OCI-LY3 (cell line): ENCODE results near the gene SEMA5A.

Source experiments
- H2AFZ ChIP-seq: fragments of 200-600, 300-600 bp; shearing (Covaris generic); 2 replicates; pipeline ENCODE4 v1.6.0; 2014; ENCODE audit warnings: antibody characterized with exemption, low read depth, low read length
- H3K27ac ChIP-seq: fragments of 200-600, 300-600 bp; sonication (generic); 2 replicates; pipeline ENCODE4 v1.5.1; 2014; ENCODE audit warnings: mild to moderate bottlenecking, low read length, moderate library complexity, mixed read lengths
- H3K27me3 ChIP-seq: fragments of 200-600, 300-600 bp; sonication (generic); 2 replicates; pipeline ENCODE4 v1.6.1; 2014; ENCODE audit warnings: low read depth, low read length, mixed read lengths
- H3K36me3 ChIP-seq: fragments of 200-600, 300-600 bp; sonication (generic); replicated peaks from 2 replicates; pipeline ENCODE3; 2014; ENCODE audit warnings: low read depth, low read length, mixed read lengths
- H3K4me1 ChIP-seq: fragments of 300-600, 200-600 bp; sonication (generic); 2 replicates; pipeline ENCODE4 v1.6.1; 2014; ENCODE audit warnings: low read length, mixed read lengths
- H3K4me2 ChIP-seq: fragments of 200-600, 300-600 bp; sonication (generic); 2 replicates; pipeline ENCODE4 v1.6.1; 2014; ENCODE audit warnings: low read length, mixed read lengths
- H3K4me3 ChIP-seq: fragments of 300-600, 200-600 bp; sonication (generic); 2 replicates; pipeline ENCODE4 v1.5.1; 2014; ENCODE audit warnings: antibody characterized with exemption, mild to moderate bottlenecking, low read length, moderate library complexity
- H3K79me2 ChIP-seq: fragments of 300-600, 200-600 bp; shearing (Covaris generic); 2 replicates; pipeline ENCODE4 v1.6.1; 2014; ENCODE audit warnings: mild to moderate bottlenecking, low read length, mixed read lengths
- H3K9ac ChIP-seq: fragments of 300-600, 200-600 bp; shearing (Covaris generic); 2 replicates; pipeline ENCODE4 v1.6.0; 2014; ENCODE audit warnings: mild to moderate bottlenecking, low read length, moderate library complexity
- H3K9me3 ChIP-seq: fragments of 200-600, 300-600 bp; shearing (Covaris generic); 2 replicates; pipeline ENCODE4 v1.6.1; 2014; ENCODE audit warnings: low read length, mixed read lengths; ENCODE audit not compliant: insufficient read depth
- H4K20me1 ChIP-seq: fragments of 200-600, 300-600 bp; sonication (generic); 2 replicates; pipeline ENCODE4 v1.6.1; 2016; ENCODE audit warnings: low read length, mixed read lengths; ENCODE audit not compliant: insufficient read depth
- CTCF ChIP-seq: fragments of 200-600, 300-600 bp; sonication (generic); IDR thresholded peaks from 2 replicates; pipeline ENCODE4 v1.5.1; 2014; ENCODE audit warnings: antibody characterized with exemption, low read length, low read depth
- EZH2phosphoT487 ChIP-seq: fragments of 200-600 bp; shearing (Covaris generic); IDR thresholded peaks from 2 replicates; pipeline ENCODE4 v1.6.1; 2018; ENCODE audit warnings: antibody characterized with exemption, mixed run types, low read depth

The SEMA5A gene

GRCh38 chr5:9072701-9073100 lies 473.2 kb downstream of the SEMA5A start:
- no peak overlapping the region for H3K27ac ChIP-seq
- TF ChIP-seq EZH2phosphoT487 = no peak
- TF ChIP-seq CTCF = no peak
- no peaks in the 10 kb centered on the region for H3K27me3 ChIP-seq
- no peak overlapping the region for H3K4me2 ChIP-seq
- H2AFZ ChIP-seq = no peak overlapping the region
- no peak overlapping the region for H3K9ac ChIP-seq
- no peaks in the 10 kb centered on the region for H3K36me3 ChIP-seq
- no peaks in the 10 kb centered on the region for H4K20me1 ChIP-seq
- H3K4me1 ChIP-seq = no peaks in the 10 kb centered on the region
- H3K9me3 ChIP-seq = no peaks in the 10 kb centered on the region
- H3K79me2 ChIP-seq = no peaks in the 10 kb centered on the region
- H3K4me3 ChIP-seq = no peak overlapping the region

GRCh38 chr5:9071524-9071923 lies 474.4 kb downstream of the SEMA5A start:
- Histone ChIP-seq H3K79me2 (no peaks in the 10 kb centered on the region), H3K27me3 (no peaks in the 10 kb centered on the region), H2AFZ (no peak overlapping the region), H4K20me1 (no peaks in the 10 kb centered on the region), H3K4me3 (no peak overlapping the region), H3K4me1 (no peaks in the 10 kb centered on the region), H3K4me2 (no peak overlapping the region), H3K36me3 (no peaks in the 10 kb centered on the region), H3K9me3 (no peaks in the 10 kb centered on the region), H3K9ac (no peak overlapping the region), H3K27ac (no peak overlapping the region)
- TF ChIP-seq EZH2phosphoT487 = no peak
- no peak for TF ChIP-seq CTCF

DNA sequence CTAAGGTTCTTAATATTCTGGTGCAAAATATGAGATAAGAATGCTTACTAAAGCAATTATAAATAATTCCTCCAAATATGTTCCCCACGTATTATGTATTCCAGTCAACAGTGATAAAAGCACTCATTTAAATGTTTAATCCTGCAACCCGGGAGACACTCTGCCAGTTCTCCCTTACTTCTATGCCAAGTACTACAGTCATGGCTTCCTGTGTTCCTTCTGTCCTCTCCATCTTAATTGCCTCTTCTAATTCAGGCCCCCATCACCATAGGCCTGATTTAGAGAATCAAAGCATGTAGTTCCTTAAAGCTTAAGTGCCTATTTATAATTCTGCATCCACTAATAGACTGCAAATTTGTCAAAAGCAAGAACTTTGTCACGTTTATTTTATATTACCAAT lies 474.8 kb downstream of the SEMA5A start:
- Histone ChIP-seq H3K9me3 (no peaks in the 10 kb centered on the region), H2AFZ (no peak overlapping the region), H3K9ac (no peak overlapping the region), H4K20me1 (no peaks in the 10 kb centered on the region), H3K4me1 (no peaks in the 10 kb centered on the region), H3K4me2 (no peak overlapping the region), H3K27me3 (no peaks in the 10 kb centered on the region), H3K4me3 (no peak overlapping the region), H3K79me2 (no peaks in the 10 kb centered on the region), H3K27ac (no peak overlapping the region), H3K36me3 (no peaks in the 10 kb centered on the region)
- no peak for TF ChIP-seq CTCF

DNA sequence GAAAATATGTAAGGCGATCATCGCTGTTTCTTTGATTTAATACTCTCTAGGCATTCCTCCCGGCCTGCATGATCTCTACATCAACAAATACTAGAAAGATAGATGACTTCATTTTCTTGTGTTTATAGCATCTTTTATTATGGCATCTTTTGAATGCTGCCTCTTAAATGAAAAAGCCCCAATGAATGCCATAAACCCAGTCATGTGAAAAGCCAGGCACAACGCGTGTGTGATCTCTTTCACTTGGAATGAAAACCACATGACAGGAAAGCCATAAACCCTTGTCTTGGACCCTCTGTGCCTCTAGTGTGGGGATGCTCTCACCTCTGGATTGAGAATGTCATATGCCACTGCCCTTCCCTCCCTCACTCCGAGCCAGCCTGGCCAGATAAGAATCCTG lies 476.2 kb downstream of the SEMA5A start:
- H4K20me1 ChIP-seq = no peaks in the 10 kb centered on the region
- no peaks in the 10 kb centered on the region for H3K9me3 ChIP-seq
- H3K4me2 ChIP-seq = no peak overlapping the region
- H3K79me2 ChIP-seq = no peaks in the 10 kb centered on the region
- no peaks in the 10 kb centered on the region for H3K36me3 ChIP-seq
- no peak overlapping the region for H3K27ac ChIP-seq
- H2AFZ ChIP-seq = no peak overlapping the region
- TF ChIP-seq CTCF (no peak), EZH2phosphoT487 (no peak)
- H3K4me1 ChIP-seq = 0 out of 2 replicates have a peak, but pooled peaks cover 3% of the 10 kb centered on the region
- H3K4me3 ChIP-seq = no peak overlapping the region
- no peak overlapping the region for H3K9ac ChIP-seq
- no peaks in the 10 kb centered on the region for H3K27me3 ChIP-seq
